Retinal pigment epithelial cell (primary cell): ENCODE data around the gene KIF22.

Source experiments
- DNase-seq: peaks from one replicate; pipeline ENCODE4 v3.0.0-alpha.2; 2010; ENCODE audit warnings: low read depth
- H3K4me3 ChIP-seq: 2 replicates; pipeline ENCODE4 v1.5.1; 2011; ENCODE audit warnings: mild to moderate bottlenecking, low read length, control low read depth, moderate library complexity
- TF ChIP-seq, protein P1 (sequence below): conservative IDR thresholded peaks from 2 replicates; pipeline ENCODE4 v1.5.1; 2011; ENCODE audit warnings: low read depth, low read length, control low read depth, inconsistent platforms

Gene KIF22

DNA sequence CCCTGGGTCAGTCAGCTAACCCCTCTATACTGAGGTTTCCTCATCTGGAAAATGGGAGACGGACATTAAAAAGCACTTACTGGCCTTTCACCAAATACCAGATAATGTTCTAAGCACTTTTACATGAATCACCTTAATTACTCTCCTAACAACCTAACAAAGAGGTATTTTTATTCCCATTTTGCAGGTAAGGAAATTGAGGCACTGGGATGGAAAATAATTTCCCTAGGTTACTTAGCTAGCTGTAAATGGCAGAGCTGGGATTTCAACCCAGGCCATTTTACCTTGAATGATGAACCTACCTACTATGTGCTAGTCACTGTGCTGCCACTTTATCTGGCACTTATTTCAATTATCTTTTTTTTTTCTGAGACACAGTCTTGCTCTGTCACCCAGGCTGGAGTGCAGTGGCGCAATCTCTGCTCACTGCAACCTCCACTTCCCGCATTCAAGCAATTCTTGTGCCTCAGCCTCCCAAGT lies 3.7 kb downstream of the KIF22 start:
- DNase-seq = no peak
- TF ChIP-seq, protein P1, sequence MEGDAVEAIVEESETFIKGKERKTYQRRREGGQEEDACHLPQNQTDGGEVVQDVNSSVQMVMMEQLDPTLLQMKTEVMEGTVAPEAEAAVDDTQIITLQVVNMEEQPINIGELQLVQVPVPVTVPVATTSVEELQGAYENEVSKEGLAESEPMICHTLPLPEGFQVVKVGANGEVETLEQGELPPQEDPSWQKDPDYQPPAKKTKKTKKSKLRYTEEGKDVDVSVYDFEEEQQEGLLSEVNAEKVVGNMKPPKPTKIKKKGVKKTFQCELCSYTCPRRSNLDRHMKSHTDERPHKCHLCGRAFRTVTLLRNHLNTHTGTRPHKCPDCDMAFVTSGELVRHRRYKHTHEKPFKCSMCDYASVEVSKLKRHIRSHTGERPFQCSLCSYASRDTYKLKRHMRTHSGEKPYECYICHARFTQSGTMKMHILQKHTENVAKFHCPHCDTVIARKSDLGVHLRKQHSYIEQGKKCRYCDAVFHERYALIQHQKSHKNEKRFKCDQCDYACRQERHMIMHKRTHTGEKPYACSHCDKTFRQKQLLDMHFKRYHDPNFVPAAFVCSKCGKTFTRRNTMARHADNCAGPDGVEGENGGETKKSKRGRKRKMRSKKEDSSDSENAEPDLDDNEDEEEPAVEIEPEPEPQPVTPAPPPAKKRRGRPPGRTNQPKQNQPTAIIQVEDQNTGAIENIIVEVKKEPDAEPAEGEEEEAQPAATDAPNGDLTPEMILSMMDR = no peak
- H3K4me3 ChIP-seq = no peak overlapping the region

GRCh38 chr16:29802416-29802935 lies 11.9 kb downstream of the KIF22 start:
- TF ChIP-seq, protein P1 = no peak
- no peak overlapping the region for H3K4me3 ChIP-seq
- no peak for DNase-seq

GRCh38 chr16:29804020-29804419 lies 13.5 kb downstream of the KIF22 start:
- DNase-seq = no peak
- H3K4me3 ChIP-seq = no peak overlapping the region
- TF ChIP-seq, protein P1 = no peak

- no peak for DNase-seq
- TF ChIP-seq, protein P1 = no peak
- peak overlapping the region; percentile 79 for H3K4me3 ChIP-seq
Measured at GRCh38 chr16:29804455-29805231, 14.1 kb downstream of the KIF22 start.

DNA sequence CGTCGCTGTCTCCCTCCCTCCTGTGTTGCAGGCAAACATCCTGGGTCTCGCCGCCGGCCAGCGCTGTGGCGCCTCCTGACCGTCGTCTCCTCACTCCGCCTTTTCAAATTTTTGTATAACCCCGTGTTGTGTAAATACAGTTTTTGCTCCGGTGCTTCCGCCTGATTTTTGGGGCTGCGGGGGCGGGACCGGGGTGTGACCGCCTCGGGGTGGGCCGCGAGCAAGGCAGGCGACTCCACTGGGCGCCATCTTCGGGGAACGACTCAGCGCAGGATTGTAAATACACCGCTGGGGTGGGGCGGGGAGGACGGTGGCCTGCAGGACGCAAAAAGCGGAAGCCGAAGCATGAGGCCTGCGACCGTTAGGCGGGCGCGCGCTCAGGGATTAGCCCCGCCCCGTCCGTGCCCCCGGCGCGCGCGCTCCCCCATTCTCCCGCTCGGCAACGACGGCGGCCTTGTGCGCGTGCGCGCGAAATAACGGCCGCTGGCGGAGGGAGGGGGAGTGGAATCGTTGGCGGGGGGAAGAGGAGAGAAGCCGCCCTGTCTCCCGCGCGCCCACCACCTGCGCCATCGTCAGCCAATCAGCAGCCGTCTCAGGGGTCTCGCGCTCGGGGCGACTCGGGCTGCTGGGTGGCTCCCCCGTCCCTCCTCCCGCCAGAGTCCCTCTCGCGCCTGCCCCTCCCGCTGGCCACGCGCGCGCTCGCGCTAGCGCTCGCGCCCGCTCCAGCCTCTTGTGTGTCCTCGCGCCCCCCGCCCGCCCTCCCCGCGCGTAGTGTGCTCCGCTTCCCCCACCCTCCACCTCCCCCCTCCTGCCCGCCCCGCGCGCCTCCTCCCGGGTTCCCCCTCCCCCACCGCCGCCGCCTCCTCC lies 14.9 kb downstream of the KIF22 start:
- H3K4me3 ChIP-seq = peak overlapping the region; percentile 79
- peak; percentile 90 for DNase-seq
- TF ChIP-seq, protein P1 = no peak

- DNase-seq = no peak
- TF ChIP-seq, protein P1 = no peak
- peak within 1 kb of the TSS; percentile 79 for H3K4me3 ChIP-seq
Measured at GRCh38 chr16:29806099-29806579, 15.6 kb downstream of the KIF22 start, which contains the start of gene MAZ. MAZ (plus strand) TSS chr16:29806529; CDS start chr16:29806702, 173 bp downstream.
